CD1c-positive myeloid dendritic cell (primary cell): ENCODE results near the gene TMPRSS12.
"Not testable (repeated sequence)": the region's sequence is repeated elsewhere in the genome, so short reads cannot be mapped to it uniquely, and the experiment has no call there.

Experiments
- DNase-seq: peaks from one replicate; pipeline ENCODE4 v3.0.0-alpha.2; 2016; ENCODE audit errors: extremely low spot score

TMPRSS12 gene

GRCh38 chr12:50926932-50927331, 84.2 kb downstream of the TMPRSS12 start:
- DNase-seq, result not testable (repeated sequence)

- DNase-seq, result no peak
Observed at GRCh38 chr12:50927356-50927755, 84.6 kb downstream of the TMPRSS12 start.

GRCh38 chr12:50927766-50928224, 85.1 kb downstream of the TMPRSS12 start:
- no peak for DNase-seq

- no peak for DNase-seq
Observed at GRCh38 chr12:50928392-50928791, 85.7 kb downstream of the TMPRSS12 start.

GRCh38 chr12:50929831-50930230, 87.1 kb downstream of the TMPRSS12 start:
- DNase-seq, result no peak

GRCh38 chr12:50930477-50930876, 87.8 kb downstream of the TMPRSS12 start:
- not testable (repeated sequence) for DNase-seq

GRCh38 chr12:50932787-50933280, 90.1 kb downstream of the TMPRSS12 start:
- DNase-seq, result peak; percentile 23

GRCh38 chr12:50933459-50934124, 90.9 kb downstream of the TMPRSS12 start:
- DNase-seq, result peak; percentile 57

- peak; percentile 88 for DNase-seq
Observed at GRCh38 chr12:50934371-50934851, 91.7 kb downstream of the TMPRSS12 start.

- peak; percentile 63 for DNase-seq
Observed at GRCh38 chr12:50934981-50935807, 92.5 kb downstream of the TMPRSS12 start.

GRCh38 chr12:50936821-50937530, 94.2 kb downstream of the TMPRSS12 start:
- no peak for DNase-seq
